Activated naive CD4-positive, alpha-beta T cell (primary cell): ENCODE data around the gene DHX9.
"Not testable (repeated sequence)": the region's sequence is repeated elsewhere in the genome, so short reads cannot be mapped to it uniquely, and the experiment has no call there.

Source experiments
- DNase-seq, 4 experiments: peaks; one replicate each; lab custom pipeline; 2025; lab: John Stamatoyannopoulos, UW

Gene DHX9

GRCh38 chr1:182889997-182890396 is 50.9 kb downstream of the DHX9 start:
- DNase-seq, result no peak

GRCh38 chr1:182890927-182891610 is 51.9 kb downstream of the DHX9 start:
- no peak for DNase-seq

GRCh38 chr1:182897696-182898095 is 58.5 kb downstream of the DHX9 start:
- DNase-seq, result no peak

- DNase-seq, result not testable (repeated sequence)
Measured at GRCh38 chr1:182901946-182902345, 62.8 kb downstream of the DHX9 start.

- DNase-seq, result no peak
Measured at GRCh38 chr1:182905321-182905720, 66.2 kb downstream of the DHX9 start.

- DNase-seq, result no peak
Measured at GRCh38 chr1:182909578-182909977, 70.4 kb downstream of the DHX9 start.

- DNase-seq, result no peak
Measured at GRCh38 chr1:182910143-182910542, 71.0 kb downstream of the DHX9 start.

GRCh38 chr1:182913401-182913800 is 74.3 kb downstream of the DHX9 start:
- no peak for DNase-seq

- no peak for DNase-seq
Measured at GRCh38 chr1:182917378-182917777, 78.2 kb downstream of the DHX9 start.

- DNase-seq, result no peak
Measured at GRCh38 chr1:182925661-182926060, 86.5 kb downstream of the DHX9 start.

- DNase-seq, result no peak
Measured at GRCh38 chr1:182927693-182928433, 88.7 kb downstream of the DHX9 start.

- no peak for DNase-seq
Measured at GRCh38 chr1:182930985-182931384, 91.8 kb downstream of the DHX9 start.

- no peak for DNase-seq
Measured at GRCh38 chr1:182935716-182936115, 96.6 kb downstream of the DHX9 start.
